ENCODE results near the gene CCNE1.

Gene CCNE1

GRCh38 chr19:29843180-29844051 lies 31.6 kb downstream of the CCNE1 start:
- DNase-seq: peak in 12 of 51 donors; percentile 3 to 23 (median 12)

- DNase-seq: peak in 50 of 51 donors; percentile 17 to 92 (median 80)
These were observed 33.2 kb downstream of the CCNE1 start for GRCh38 chr19:29844891-29845573.

DNA sequence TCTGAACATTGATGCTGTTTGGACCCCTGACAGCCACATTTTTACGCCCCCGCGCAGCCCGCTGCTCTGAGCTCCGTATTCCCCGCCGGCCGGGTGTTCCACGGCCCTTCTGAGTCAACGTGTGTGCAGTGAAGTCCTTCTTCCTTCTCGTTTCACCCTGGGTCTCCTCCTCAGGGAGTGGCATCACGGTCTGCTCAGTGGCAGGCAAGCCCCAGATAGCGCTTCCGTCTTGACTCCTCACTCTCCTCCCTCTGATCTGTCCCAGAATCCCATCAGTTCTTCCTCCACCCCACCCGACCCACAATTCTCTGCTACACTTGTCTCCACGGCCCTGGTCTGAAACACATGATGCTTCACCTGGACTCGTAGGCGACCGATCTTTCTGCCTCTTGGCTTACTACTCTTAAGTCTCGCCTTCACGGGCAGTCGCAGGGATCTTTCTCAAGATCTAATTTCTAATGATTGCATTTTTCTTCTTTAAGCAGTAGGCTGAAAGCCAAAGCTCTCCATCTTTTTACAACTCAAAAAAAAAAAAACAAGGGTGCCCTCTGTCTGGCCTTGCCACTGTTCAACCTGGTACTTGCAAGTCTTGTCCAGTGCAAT lies 33.9 kb downstream of the CCNE1 start:
- DNase-seq: peak in 14 of 51 donors; percentile 14 to 73 (median 28)

GRCh38 chr19:29849208-29849607 lies 37.4 kb downstream of the CCNE1 start:
- no peak for DNase-seq

- no peak for DNase-seq
These were observed 38.7 kb downstream of the CCNE1 start for GRCh38 chr19:29850482-29850881.

DNA sequence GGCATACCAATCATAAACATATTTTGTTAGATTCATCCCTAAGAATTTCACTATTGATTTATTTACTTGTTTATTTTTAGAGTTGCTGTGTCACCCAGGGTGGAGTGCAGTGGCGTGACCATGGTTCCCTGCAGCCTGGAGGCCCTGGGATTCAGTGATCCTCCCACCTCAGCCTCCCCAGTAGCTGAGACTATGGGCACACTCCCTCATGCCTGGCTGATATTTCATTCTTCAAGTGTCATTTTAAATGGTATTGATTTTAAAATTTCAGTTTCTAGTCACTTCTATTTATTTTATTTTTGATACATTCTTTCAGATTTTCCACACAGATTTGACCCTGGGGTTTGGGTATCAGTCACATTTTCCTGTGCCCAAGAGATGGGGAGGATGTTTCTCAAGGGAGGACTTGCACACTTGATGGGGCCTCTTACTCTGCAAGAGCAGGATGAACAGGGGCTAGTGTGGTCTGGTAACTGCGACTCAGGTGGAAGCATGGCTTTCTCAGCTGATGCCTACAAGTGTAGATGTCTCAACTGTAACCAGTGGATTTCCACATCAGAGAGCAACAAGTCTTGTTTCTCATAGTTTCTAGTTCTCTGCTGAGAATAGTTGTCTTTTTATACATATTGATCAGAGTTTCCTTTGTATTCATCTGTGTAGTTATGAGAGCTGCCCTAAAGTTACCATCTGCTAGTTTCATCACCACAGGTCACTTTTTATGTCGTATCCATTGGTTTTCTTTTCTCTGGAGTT lies 40.2 kb downstream of the CCNE1 start:
- no peak for DNase-seq

GRCh38 chr19:29854033-29854432 lies 42.2 kb downstream of the CCNE1 start:
- no peak for DNase-seq

DNA sequence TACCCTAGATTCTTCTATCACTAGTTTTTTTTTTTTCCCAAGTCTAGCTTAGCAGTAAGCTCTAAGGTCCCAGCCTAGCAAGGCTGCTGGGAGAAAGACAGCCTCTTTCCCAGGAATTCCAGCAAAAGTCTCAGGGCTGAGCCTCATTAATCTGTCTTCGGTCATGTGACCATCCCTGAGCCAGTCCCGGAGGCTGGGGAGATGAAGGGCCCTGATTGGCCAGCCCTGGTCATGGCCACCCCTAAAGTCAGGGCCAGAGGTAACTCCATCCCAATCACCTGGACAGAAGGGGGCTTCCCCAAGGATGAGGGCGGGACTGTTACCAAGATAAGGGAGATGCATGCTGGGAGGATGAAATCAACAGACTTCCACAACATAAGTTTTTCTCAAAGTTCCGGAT lies 43.3 kb downstream of the CCNE1 start:
- no peak for DNase-seq

GRCh38 chr19:29855741-29856500 lies 44.1 kb downstream of the CCNE1 start:
- DNase-seq: no peak

- DNase-seq: peak in 2 of 51 donors; percentile 9 to 17
These were observed 46.3 kb downstream of the CCNE1 start for GRCh38 chr19:29858000-29858596.

GRCh38 chr19:29858621-29859020 lies 46.8 kb downstream of the CCNE1 start:
- no peak for DNase-seq

DNA sequence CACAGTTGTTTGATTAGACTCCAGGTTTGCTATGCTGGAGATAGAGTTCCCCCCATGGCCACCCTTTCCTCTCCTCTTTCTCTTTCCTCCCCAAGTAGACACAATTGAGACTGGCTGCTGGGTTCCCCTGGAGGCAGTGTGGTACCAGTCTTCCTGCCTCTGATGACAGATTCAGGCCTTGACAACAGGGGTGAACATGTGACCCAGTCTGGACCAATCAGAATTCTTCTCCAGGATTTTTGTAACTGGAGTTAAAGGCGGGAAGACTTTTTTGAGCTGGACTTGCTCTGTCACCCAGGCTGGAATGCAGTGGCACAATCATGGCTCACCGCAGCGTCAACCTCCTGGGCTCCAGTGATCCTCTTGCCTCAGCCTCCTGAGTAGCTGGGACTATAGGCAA lies 48.7 kb downstream of the CCNE1 start:
- DNase-seq: no peak

GRCh38 chr19:29861574-29861973 lies 49.8 kb downstream of the CCNE1 start:
- DNase-seq: no peak

GRCh38 chr19:29866011-29866410 lies 54.2 kb downstream of the CCNE1 start:
- no peak for DNase-seq

- no peak for DNase-seq
These were observed 56.2 kb downstream of the CCNE1 start for GRCh38 chr19:29867984-29868383.

GRCh38 chr19:29871143-29871542 lies 59.4 kb downstream of the CCNE1 start:
- DNase-seq: no peak

DNA sequence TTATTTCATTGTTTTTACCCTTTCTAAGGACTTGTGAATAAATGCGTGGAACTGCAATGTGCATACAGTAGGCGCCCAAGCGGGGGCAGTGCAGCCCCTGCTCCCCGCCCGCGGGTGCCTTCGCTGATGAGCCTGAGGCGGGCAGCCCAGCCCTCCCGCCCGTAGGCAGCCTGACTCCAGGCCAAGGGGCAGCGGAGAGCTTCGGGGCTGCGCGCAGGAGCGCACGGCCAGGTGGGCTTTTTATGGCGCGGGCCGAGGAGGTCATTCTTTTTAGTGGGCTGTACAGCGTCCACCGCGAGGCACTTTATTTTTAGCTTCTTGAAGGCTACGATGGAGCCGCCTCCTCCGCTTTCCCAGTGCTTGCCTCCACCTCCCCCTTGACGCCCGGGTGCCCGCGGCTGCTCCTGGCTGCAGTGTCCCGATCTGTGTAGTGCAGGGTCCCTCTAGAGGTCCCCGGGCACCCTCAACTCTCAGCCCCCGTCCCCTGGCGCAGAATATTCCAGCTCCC lies 60.5 kb downstream of the CCNE1 start:
- DNase-seq: peak in 4 of 51 donors; percentile 1 to 13 (median 5)

GRCh38 chr19:29873024-29873800 lies 61.4 kb downstream of the CCNE1 start:
- DNase-seq: peak in 38 of 51 donors; percentile 3 to 71 (median 26)

Data from hypothalamus (tissue), 51 donors.